Keratinocyte (primary cell): Measurements from ENCODE around the gene EIF3I. TPM values are rescaled to one million over a fixed set of nuclear protein-coding genes. Genes with fewer than 3 reads are reported as not detected.

ENCODE experiments used
- DNase-seq: peaks from one replicate; pipeline ENCODE4 v3.0.0-alpha.2; 2011; ENCODE audit warnings: low read depth, missing footprints, low spot score
- FAIRE-seq: peaks from 2 replicates; lab custom pipeline; 2011; peaks lifted over from hg19 to GRCh38; lab: Jason Lieb, UNC
- H2AFZ ChIP-seq: 2 replicates; pipeline ENCODE4 v1.6.0; 2012; ENCODE audit warnings: low read length, control low read depth, inconsistent platforms; ENCODE audit not compliant: control insufficient read depth
- H3K27ac ChIP-seq: 2 replicates; pipeline ENCODE4 v1.5.1; 2011; ENCODE audit warnings: low read length; ENCODE audit not compliant: control insufficient read depth, insufficient read depth
- H3K27me3 ChIP-seq: 3 replicates; pipeline ENCODE4 v1.6.0; 2011; ENCODE audit warnings: low read length; ENCODE audit not compliant: control insufficient read depth, insufficient read depth; ENCODE audit errors: extremely low read depth
- H3K36me3 ChIP-seq, 2 experiments: 2 replicates in 1 of 2; 3 replicates in 1 of 2; pipeline ENCODE4 v1.5.1; 2011; ENCODE audit warnings: low read length in 2 of 2, mild to moderate bottlenecking in 1 of 2; ENCODE audit not compliant: control insufficient read depth in 2 of 2, insufficient read depth in 2 of 2; ENCODE audit errors: extremely low read depth in 1 of 2
- H3K4me1 ChIP-seq: 3 replicates; pipeline ENCODE4 v1.5.1; 2011; ENCODE audit warnings: low read length; ENCODE audit not compliant: control insufficient read depth, insufficient read depth; ENCODE audit errors: extremely low read depth
- H3K4me2 ChIP-seq: 3 replicates; pipeline ENCODE4 v1.6.0; 2011; ENCODE audit warnings: low read depth, low read length; ENCODE audit not compliant: control insufficient read depth, insufficient read depth; ENCODE audit errors: extremely low read depth
- H3K4me3 ChIP-seq, 3 experiments: fragments of 200-600 bp in 1 of 3; sonication (generic) in 1 of 3; 2 replicates in 2 of 3; 3 replicates in 1 of 3; pipeline ENCODE4 v1.5.1; 2011 to 2016; ENCODE audit warnings: low read length in 3 of 3, mild to moderate bottlenecking in 3 of 3, control low read depth in 2 of 3, inconsistent platforms in 1 of 3, low read depth in 1 of 3, mixed read lengths in 1 of 3, mixed run types in 1 of 3, moderate library complexity in 1 of 3; ENCODE audit not compliant: control insufficient read depth in 2 of 3, insufficient read depth in 2 of 3; ENCODE audit errors: extremely low read depth in 1 of 3
- H3K79me2 ChIP-seq: 2 replicates; pipeline ENCODE4 v1.6.0; 2012; ENCODE audit warnings: low read length; ENCODE audit not compliant: control insufficient read depth, insufficient read depth
- H3K9ac ChIP-seq: 3 replicates; pipeline ENCODE4 v1.6.0; 2011; ENCODE audit warnings: low read length; ENCODE audit not compliant: control insufficient read depth, insufficient read depth; ENCODE audit errors: extremely low read depth
- H3K9me1 ChIP-seq: 3 replicates; pipeline ENCODE4 v1.6.0; 2011; ENCODE audit warnings: low read length; ENCODE audit not compliant: control insufficient read depth, insufficient read depth; ENCODE audit errors: extremely low read depth
- H3K9me3 ChIP-seq: 2 replicates; pipeline ENCODE4 v1.5.1; 2012; ENCODE audit warnings: low read depth, low read length; ENCODE audit not compliant: control insufficient read depth
- H4K20me1 ChIP-seq: 3 replicates; pipeline ENCODE4 v1.6.0; 2011; ENCODE audit warnings: low read length; ENCODE audit not compliant: control insufficient read depth, insufficient read depth; ENCODE audit errors: extremely low read depth
- EZH2 ChIP-seq: IDR thresholded peaks from one replicate; pipeline ENCODE4 v1.6.1; 2012; ENCODE audit warnings: inconsistent platforms, mild to moderate bottlenecking, low read length, moderate library complexity
- dilution Hi-C: fragments of 300-500 bp; cut with MboI; formaldehyde crosslinking; loops from one replicate; pipeline ENCODE4 v1.7.0; 2020; ENCODE audit warnings: low sequenced_read_pairs; ENCODE audit not compliant: extremely low pct_ligation_motif_present
- polyA plus RNA-seq, 5 experiments: library from polyadenylated mRNA; depleted of rRNA in 3 of 5; stranded (reverse) in 3 of 5; stranded (forward) in 1 of 5; unstranded in 1 of 5; fragments of >200 nt; gene quantifications; 1 replicate in 1 of 5; 2 replicates in 3 of 5; 3 replicates in 1 of 5; pipeline versions ENCODE4 v1.2.1 to v1.2.3, GENCODE V29; 2011 to 2012; ENCODE audit warnings: missing spikeins in 2 of 5, low read depth in 1 of 5, low replicate concordance in 1 of 5
- TF ChIP-seq, protein P1 (sequence below), 3 experiments: IDR thresholded peaks in 1 of 3; conservative IDR thresholded peaks in 1 of 3; optimal IDR thresholded peaks in 1 of 3; 2 replicates in 2 of 3; 3 replicates in 1 of 3; pipeline versions ENCODE3 to v1.5.1; 2011; ENCODE audit warnings: low read length in 3 of 3, mild to moderate bottlenecking in 3 of 3, moderate library complexity in 2 of 3, control low read depth in 1 of 3, inconsistent platforms in 1 of 3; ENCODE audit not compliant: insufficient read depth in 2 of 3; ENCODE audit errors: extremely low read depth in 1 of 3

EIF3I gene
- polyA plus RNA-seq, 1 donor (not counting 4 experiments of a cell fraction or from before 2014, with no cell fraction given): 388 TPM

DNA sequence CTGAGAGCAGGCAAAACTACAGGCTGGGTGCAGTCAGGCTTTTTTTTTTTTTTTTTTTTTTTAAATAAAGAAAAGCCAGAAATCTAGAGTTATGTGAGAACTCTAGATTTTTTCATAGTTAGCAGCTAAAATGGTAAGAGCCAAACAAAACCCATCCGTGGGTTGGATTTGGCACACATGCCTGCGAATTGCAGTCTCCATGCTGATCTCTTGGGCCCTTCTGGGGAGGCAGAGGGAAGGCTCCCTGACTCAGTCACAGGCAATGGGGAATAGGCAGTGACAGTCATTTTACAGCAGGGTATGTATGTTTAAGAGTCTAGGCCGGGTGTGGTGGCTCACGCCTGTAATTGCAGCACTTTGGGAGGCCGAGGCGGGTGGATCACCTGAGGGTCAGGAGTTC lies 40.1 kb upstream of the EIF3I start:
- Histone ChIP-seq H3K9me3 (no peaks in the 10 kb centered on the region), H3K4me3 (peak overlapping the region in 1 of 3 experiments; percentile 26), H3K27me3 (no peaks in the 10 kb centered on the region), H3K4me1 (peaks cover 19% of the 10 kb centered on the region), H3K79me2 (peaks cover 55% of the 10 kb centered on the region), H3K4me2 (peak overlapping the region; percentile 87), H3K36me3 (peaks cover 13 to 42% of the 10 kb centered on the region in 2 experiments), H3K9me1 (peaks cover 7% of the 10 kb centered on the region), H4K20me1 (peaks cover 4% of the 10 kb centered on the region), H3K9ac (no peak overlapping the region), H2AFZ (no peak overlapping the region), H3K27ac (no peak overlapping the region)
- FAIRE-seq (no peak), DNase-seq (no peak)
- dilution Hi-C loops: no loop called here
- TF ChIP-seq, protein P1, sequence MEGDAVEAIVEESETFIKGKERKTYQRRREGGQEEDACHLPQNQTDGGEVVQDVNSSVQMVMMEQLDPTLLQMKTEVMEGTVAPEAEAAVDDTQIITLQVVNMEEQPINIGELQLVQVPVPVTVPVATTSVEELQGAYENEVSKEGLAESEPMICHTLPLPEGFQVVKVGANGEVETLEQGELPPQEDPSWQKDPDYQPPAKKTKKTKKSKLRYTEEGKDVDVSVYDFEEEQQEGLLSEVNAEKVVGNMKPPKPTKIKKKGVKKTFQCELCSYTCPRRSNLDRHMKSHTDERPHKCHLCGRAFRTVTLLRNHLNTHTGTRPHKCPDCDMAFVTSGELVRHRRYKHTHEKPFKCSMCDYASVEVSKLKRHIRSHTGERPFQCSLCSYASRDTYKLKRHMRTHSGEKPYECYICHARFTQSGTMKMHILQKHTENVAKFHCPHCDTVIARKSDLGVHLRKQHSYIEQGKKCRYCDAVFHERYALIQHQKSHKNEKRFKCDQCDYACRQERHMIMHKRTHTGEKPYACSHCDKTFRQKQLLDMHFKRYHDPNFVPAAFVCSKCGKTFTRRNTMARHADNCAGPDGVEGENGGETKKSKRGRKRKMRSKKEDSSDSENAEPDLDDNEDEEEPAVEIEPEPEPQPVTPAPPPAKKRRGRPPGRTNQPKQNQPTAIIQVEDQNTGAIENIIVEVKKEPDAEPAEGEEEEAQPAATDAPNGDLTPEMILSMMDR (optimal IDR thresholded peaks at IDR 0.05 in 1 of 3, IDR thresholded peaks at IDR 0.05 in 1 of 3, conservative IDR thresholded peaks at IDR 0.05 in 1 of 3; ENCODE audit: extremely low read depth in 1 of 3, insufficient read depth in 2 of 3, low read length in 3 of 3): no peak
- TF ChIP-seq EZH2: no peak

DNA sequence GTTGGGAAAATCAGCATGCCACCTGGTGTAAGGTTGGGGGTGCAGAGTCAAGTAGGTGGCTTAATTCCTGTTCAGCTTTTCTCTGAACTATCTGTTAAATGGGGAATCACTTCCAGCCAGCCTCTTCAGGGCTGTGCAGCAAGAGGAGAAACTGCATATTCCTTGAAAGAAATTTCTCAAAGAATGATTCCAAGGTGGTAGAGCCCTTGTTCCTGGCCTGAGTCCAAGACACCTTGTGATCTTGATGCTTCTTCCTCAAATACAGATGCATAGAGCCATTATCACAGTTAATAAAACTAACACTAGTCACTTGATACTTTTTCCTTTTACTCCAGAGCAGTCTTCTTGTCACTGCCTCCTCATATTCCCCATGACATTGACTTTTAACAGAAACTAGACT lies 37.6 kb upstream of the EIF3I start:
- no peak for FAIRE-seq

More for the DNA sequence above, 37.6 kb upstream of the EIF3I start:
- H3K4me3 ChIP-seq: no peak overlapping the region
- dilution Hi-C loops: no loop called here
- no peak overlapping the region for H3K27ac ChIP-seq
- H4K20me1 ChIP-seq: peaks cover 4% of the 10 kb centered on the region
- no peak for DNase-seq
- no peaks in the 10 kb centered on the region for H3K27me3 ChIP-seq
- H3K9ac ChIP-seq: no peak overlapping the region
- H3K4me1 ChIP-seq: peaks cover 15% of the 10 kb centered on the region
- peaks cover 7% of the 10 kb centered on the region for H3K9me1 ChIP-seq
- no peaks in the 10 kb centered on the region for H3K9me3 ChIP-seq
- H3K36me3 ChIP-seq: peaks cover 23 to 62% of the 10 kb centered on the region in 2 experiments
- peaks cover 65% of the 10 kb centered on the region for H3K79me2 ChIP-seq
- no peak overlapping the region for H2AFZ ChIP-seq
- TF ChIP-seq, protein P1 (optimal IDR thresholded peaks at IDR 0.05 in 1 of 3, IDR thresholded peaks at IDR 0.05 in 1 of 3, conservative IDR thresholded peaks at IDR 0.05 in 1 of 3; ENCODE audit: extremely low read depth in 1 of 3, insufficient read depth in 2 of 3, low read length in 3 of 3): no peak
- TF ChIP-seq EZH2: no peak
- H3K4me2 ChIP-seq: no peak overlapping the region
